Glutamatergic neuron (in vitro differentiated cells): ENCODE measurements around the gene MN1. TPM values are rescaled to one million over a fixed set of nuclear protein-coding genes. Genes with fewer than 3 reads are reported as not detected.

Experiments used
- DNase-seq: peaks from one replicate; pipeline ENCODE4 v3.0.0; 2022
- H3K27ac Mint-ChIP-seq: one replicate; pipeline ENCODE4 v1.8.0; 2020; ENCODE audit warnings: mild to moderate bottlenecking, mixed read lengths, inconsistent platforms; ENCODE audit not compliant: unreplicated experiment
- H3K27me3 Mint-ChIP-seq: one replicate; pipeline ENCODE4 v1.8.0; 2020; ENCODE audit warnings: mild to moderate bottlenecking, moderate library complexity, mixed read lengths, inconsistent platforms; ENCODE audit not compliant: unreplicated experiment
- H3K36me3 Mint-ChIP-seq: one replicate; pipeline ENCODE4 v1.8.0; 2020; ENCODE audit warnings: mild to moderate bottlenecking, mixed read lengths, inconsistent platforms; ENCODE audit not compliant: unreplicated experiment
- H3K4me1 Mint-ChIP-seq: one replicate; pipeline ENCODE4 v1.8.0; 2020; ENCODE audit warnings: mild to moderate bottlenecking, low read depth, mixed read lengths, inconsistent platforms; ENCODE audit not compliant: unreplicated experiment
- H3K4me3 Mint-ChIP-seq: one replicate; pipeline ENCODE4 v1.8.0; 2020; ENCODE audit warnings: mild to moderate bottlenecking, mixed read lengths, inconsistent platforms; ENCODE audit not compliant: unreplicated experiment
- H3K9me3 Mint-ChIP-seq: one replicate; pipeline ENCODE4 v1.8.0; 2020; ENCODE audit warnings: mild to moderate bottlenecking, moderate library complexity, mixed read lengths, inconsistent platforms; ENCODE audit not compliant: unreplicated experiment
- CTCF ChIP-seq: fragments of 200-600 bp; sonication (generic); IDR thresholded peaks from one replicate; pipeline ENCODE4 v1.5.0; 2021; ENCODE audit not compliant: partially characterized antibody, unreplicated experiment
- total RNA-seq: library from RNA; stranded (reverse); fragmentation: NEBNext Ultra II Directional; extraction: Animal tissue kit (Norgen Biotek cat#: 25700); gene quantifications from one replicate; pipeline ENCODE4 v1.2.1, GENCODE V29; 2021; ENCODE audit not compliant: unreplicated experiment

Gene MN1
- total RNA-seq, 1 donor from 2014 or later, result 0.91 TPM

DNA sequence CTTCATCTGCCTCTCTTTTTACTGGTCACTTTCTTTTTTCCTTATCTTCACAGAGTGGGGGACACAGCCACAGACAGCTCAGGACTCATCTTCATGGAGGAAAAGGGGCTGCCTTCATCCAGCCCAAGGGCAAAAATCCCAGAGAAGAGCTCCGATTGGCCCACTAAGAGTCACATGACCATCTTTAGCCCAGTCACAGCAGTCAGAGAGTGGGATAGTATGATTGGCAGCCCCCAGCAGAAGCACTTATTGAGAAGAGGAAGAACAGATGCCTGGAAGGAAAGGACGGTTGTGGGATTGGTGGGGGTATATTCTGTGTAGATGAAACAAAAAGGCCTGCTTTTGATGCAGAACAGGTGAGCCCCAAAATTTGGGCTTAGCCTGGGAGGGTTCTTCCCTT is 77.8 kb downstream of the MN1 start:
- TF ChIP-seq CTCF, result no peak

GRCh38 chr22:27723158-27723557 is 78.4 kb downstream of the MN1 start:
- Mint-ChIP-seq H3K27ac (no peak overlapping the region), H3K27me3 (peaks cover 2% of the 10 kb centered on the region), H3K4me1 (peaks cover 4% of the 10 kb centered on the region), H3K9me3 (peaks cover 5% of the 10 kb centered on the region), H3K4me3 (no peak overlapping the region), H3K36me3 (peaks cover 5% of the 10 kb centered on the region)
- DNase-seq, result no peak
- no peak for TF ChIP-seq CTCF

More for the DNA sequence above, 77.8 kb downstream of the MN1 start:
- Mint-ChIP-seq H3K27ac (no peak overlapping the region), H3K9me3 (peaks cover 5% of the 10 kb centered on the region), H3K27me3 (peaks cover 2% of the 10 kb centered on the region), H3K36me3 (peaks cover 5% of the 10 kb centered on the region), H3K4me3 (no peak overlapping the region), H3K4me1 (peaks cover 4% of the 10 kb centered on the region)
- DNase-seq, result no peak

DNA sequence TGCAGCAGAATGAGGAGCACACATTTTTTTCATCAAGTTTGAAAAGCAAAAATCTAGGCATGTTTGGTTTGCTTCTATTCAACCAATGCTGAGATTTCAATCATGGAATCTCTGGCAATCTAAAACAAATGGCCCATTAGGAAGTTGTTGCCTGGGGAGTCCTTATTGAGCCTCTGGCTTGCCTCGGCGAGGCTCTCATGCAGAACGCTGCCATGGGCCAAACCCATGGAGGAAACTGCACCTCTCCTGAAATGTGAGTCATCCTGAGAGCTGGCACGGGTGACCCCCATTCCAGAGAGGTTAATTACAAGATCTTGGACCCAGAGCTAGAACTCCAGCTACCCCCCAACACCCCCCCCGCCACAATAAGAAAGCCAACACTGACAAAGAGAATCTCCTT is 80.7 kb downstream of the MN1 start:
- DNase-seq, result no peak
- H3K4me1 Mint-ChIP-seq, result no peaks in the 10 kb centered on the region
- no peak for TF ChIP-seq CTCF
- peaks cover 2% of the 10 kb centered on the region for H3K27me3 Mint-ChIP-seq
- no peak overlapping the region for H3K4me3 Mint-ChIP-seq
- H3K27ac Mint-ChIP-seq, result no peak overlapping the region
- H3K9me3 Mint-ChIP-seq, result peaks cover 6% of the 10 kb centered on the region
- peaks cover 5% of the 10 kb centered on the region for H3K36me3 Mint-ChIP-seq

GRCh38 chr22:27719535-27720227 is 81.9 kb downstream of the MN1 start:
- Mint-ChIP-seq H3K27me3 (peaks cover 2% of the 10 kb centered on the region), H3K4me1 (no peaks in the 10 kb centered on the region), H3K9me3 (peaks cover 6% of the 10 kb centered on the region), H3K4me3 (no peak overlapping the region), H3K36me3 (peaks cover 5% of the 10 kb centered on the region), H3K27ac (no peak overlapping the region)
- no peak for TF ChIP-seq CTCF
- no peak for DNase-seq

- no peak for DNase-seq
- Mint-ChIP-seq H3K4me3 (no peak overlapping the region), H3K27ac (no peak overlapping the region), H3K36me3 (peaks cover 5% of the 10 kb centered on the region), H3K27me3 (peaks cover 2% of the 10 kb centered on the region), H3K4me1 (no peaks in the 10 kb centered on the region), H3K9me3 (peaks cover 3% of the 10 kb centered on the region)
- no peak for TF ChIP-seq CTCF
Observed at GRCh38 chr22:27719036-27719347, 82.6 kb downstream of the MN1 start.
